IMR-90 (cell line): ENCODE data around the gene ZNF268. TPM values are rescaled to one million over a fixed set of nuclear protein-coding genes. Genes with fewer than 3 reads are reported as not detected.

ENCODE experiments used
- ATAC-seq: fragments of 200-7000 bp; cut with Tn5 transposase; 2 replicates; pipeline ENCODE4 v1.9.1; 2020; ENCODE audit warnings: low read depth, mild to moderate bottlenecking, moderate library complexity
- BruUV-seq: library from RNA; stranded (reverse); fragments of 400-500 nt; replicated peaks from 2 replicates; lab custom pipeline; 2021; lab: Mats Ljungman, UMichigan
- CTCF ChIA-PET: fragments of 300-600 bp; formaldehyde crosslinking; extraction: SDS; loops from one replicate; lab custom pipeline; 2021; ENCODE audit warnings: antibody characterized with exemption; lab: Yijun Ruan, JAX
- POLR2A ChIA-PET: fragments of 300-600 bp; sonication (Branson Sonifier 250); formaldehyde crosslinking; loops from one replicate; lab custom pipeline; 2022; ENCODE audit warnings: antibody characterized with exemption; ENCODE audit not compliant: unreplicated experiment; lab: Charles Lee
- DNase-seq: peaks from one replicate; pipeline ENCODE4 v3.0.0; 2013
- H2AFZ ChIP-seq: replicated peaks from 2 replicates; pipeline ENCODE3; 2013; ENCODE audit warnings: low read length, mild to moderate bottlenecking; ENCODE audit not compliant: poor library complexity
- H2AK5ac ChIP-seq: 2 replicates; pipeline ENCODE4 v1.6.1; 2013; ENCODE audit warnings: low read depth, low read length, inconsistent platforms
- H2AK9ac ChIP-seq: replicated peaks from 2 replicates; pipeline ENCODE3; 2013; ENCODE audit warnings: mild to moderate bottlenecking, low read depth, low read length, moderate library complexity; ENCODE audit not compliant: poor library complexity
- H2BK120ac ChIP-seq: 2 replicates; pipeline ENCODE4 v1.6.1; 2013; ENCODE audit warnings: low read depth, low read length, inconsistent platforms
- H2BK15ac ChIP-seq: 3 replicates; pipeline ENCODE4 v1.6.1; 2013; ENCODE audit warnings: low read depth, low read length, inconsistent platforms
- H2BK20ac ChIP-seq: 2 replicates; pipeline ENCODE4 v1.6.1; 2013; ENCODE audit warnings: low read depth, mild to moderate bottlenecking, inconsistent platforms, low read length, moderate library complexity
- H2BK5ac ChIP-seq: 2 replicates; pipeline ENCODE4 v1.6.1; 2013; ENCODE audit warnings: mild to moderate bottlenecking, low read depth, low read length, inconsistent platforms; ENCODE audit not compliant: poor library complexity, severe bottlenecking
- H3K14ac ChIP-seq: replicated peaks from 2 replicates; pipeline ENCODE4 v1.6.1; 2013; ENCODE audit warnings: low read depth, low read length, inconsistent platforms
- H3K18ac ChIP-seq: 2 replicates; pipeline ENCODE4 v1.6.1; 2013; ENCODE audit warnings: low read depth, low read length, control low read depth
- H3K23ac ChIP-seq: 2 replicates; pipeline ENCODE4 v1.6.1; 2013; ENCODE audit warnings: low read depth, low read length, inconsistent platforms
- H3K27ac ChIP-seq: 2 replicates; pipeline ENCODE4 v1.5.1; 2013; ENCODE audit warnings: mild to moderate bottlenecking, control low read depth, low read length; ENCODE audit not compliant: insufficient read depth
- H3K27me3 ChIP-seq: 2 replicates; pipeline ENCODE4 v1.6.1; 2013; ENCODE audit warnings: low read length; ENCODE audit not compliant: control insufficient read depth, insufficient read depth
- H3K36me3 ChIP-seq: 2 replicates; pipeline ENCODE4 v1.6.1; 2013; ENCODE audit warnings: low read length, mixed read lengths; ENCODE audit not compliant: control insufficient read depth, insufficient read depth
- H3K4ac ChIP-seq: 2 replicates; pipeline ENCODE4 v1.6.1; 2013; ENCODE audit warnings: low read depth, low read length, inconsistent platforms
- H3K4me1 ChIP-seq: 2 replicates; pipeline ENCODE4 v1.6.1; 2013; ENCODE audit warnings: low read length, mixed read lengths; ENCODE audit not compliant: control insufficient read depth, insufficient read depth
- H3K4me2 ChIP-seq: 2 replicates; pipeline ENCODE4 v1.6.1; 2013; ENCODE audit warnings: low read depth, mild to moderate bottlenecking, control low read depth, low read length, moderate library complexity
- H3K4me3 ChIP-seq: 2 replicates; pipeline ENCODE4 v1.5.1; 2013; ENCODE audit warnings: low read depth, mild to moderate bottlenecking, control low read depth, low read length, moderate library complexity; ENCODE audit not compliant: insufficient read depth
- H3K56ac ChIP-seq: 2 replicates; pipeline ENCODE4 v1.6.1; 2013; ENCODE audit warnings: low read length, inconsistent platforms; ENCODE audit not compliant: insufficient read depth; ENCODE audit errors: extremely low read depth
- H3K79me1 ChIP-seq, 2 experiments: 2 replicates each; pipeline ENCODE4 v1.6.1; 2013; ENCODE audit warnings: low read length in 2 of 2, inconsistent platforms in 1 of 2, low read depth in 1 of 2
- H3K9ac ChIP-seq: 2 replicates; pipeline ENCODE4 v1.6.1; 2013; ENCODE audit warnings: low read depth, low read length, control low read depth
- H3K9me1 ChIP-seq: 2 replicates; pipeline ENCODE4 v1.6.1; 2013; ENCODE audit warnings: low read length, inconsistent platforms; ENCODE audit not compliant: insufficient read depth
- H3K9me3 ChIP-seq: 2 replicates; pipeline ENCODE4 v1.6.1; 2013; ENCODE audit warnings: low read length; ENCODE audit not compliant: control insufficient read depth, insufficient read depth
- H4K20me1 ChIP-seq: 2 replicates; pipeline ENCODE4 v1.6.1; 2013; ENCODE audit warnings: low read length, inconsistent platforms; ENCODE audit not compliant: insufficient read depth
- H4K5ac ChIP-seq: 2 replicates; pipeline ENCODE4 v1.6.1; 2013; ENCODE audit warnings: mild to moderate bottlenecking, low read depth, low read length, control low read depth
- H4K8ac ChIP-seq, 2 experiments: 2 replicates each; pipeline ENCODE4 v1.6.1; 2013; ENCODE audit warnings: low read depth in 2 of 2, low read length in 2 of 2, control low read depth in 1 of 2, inconsistent platforms in 1 of 2
- H4K91ac ChIP-seq: 2 replicates; pipeline ENCODE4 v1.6.1; 2013; ENCODE audit warnings: low read depth, low read length, inconsistent platforms; ENCODE audit not compliant: insufficient read depth
- CEBPB ChIP-seq: IDR thresholded peaks from 2 replicates; pipeline ENCODE4 v1.6.1; 2012; ENCODE audit warnings: low read depth, low read length, improper control_type of control experiment
- CHD1 ChIP-seq: IDR thresholded peaks from 2 replicates; pipeline ENCODE4 v1.6.1; 2012; ENCODE audit warnings: low read depth, low read length, improper control_type of control experiment
- CTCF ChIP-seq: conservative IDR thresholded peaks from 2 replicates; pipeline ENCODE4 v1.5.1; 2012; ENCODE audit warnings: mild to moderate bottlenecking, low read depth, low read length, improper control_type of control experiment
- ELK1 ChIP-seq: fragments of 150-350 bp; IDR thresholded peaks from 2 replicates; pipeline ENCODE4 v1.6.1; 2016; ENCODE audit warnings: low read depth, mild to moderate bottlenecking, low read length, moderate library complexity, borderline replicate concordance
- FOS ChIP-seq: fragments of 150-350 bp; IDR thresholded peaks from 2 replicates; pipeline ENCODE4 v1.6.1; 2016; ENCODE audit warnings: low read depth, low read length
- MAFK ChIP-seq: IDR thresholded peaks from 2 replicates; pipeline ENCODE4 v1.6.1; 2012; ENCODE audit warnings: low read depth, low read length, improper control_type of control experiment
- MAZ ChIP-seq: IDR thresholded peaks from 2 replicates; pipeline ENCODE4 v1.6.1; 2012; ENCODE audit warnings: low read depth, mild to moderate bottlenecking, low read length, improper control_type of control experiment, moderate library complexity, borderline replicate concordance
- NFE2L2 ChIP-seq: fragments of 150-350 bp; IDR thresholded peaks from 2 replicates; pipeline ENCODE4 v1.6.1; 2016; ENCODE audit warnings: low read depth, mild to moderate bottlenecking, low read length
- RAD21 ChIP-seq: IDR thresholded peaks from 2 replicates; pipeline ENCODE4 v1.6.1; 2012; ENCODE audit warnings: low read length, improper control_type of control experiment
- RCOR1 ChIP-seq: IDR thresholded peaks from 2 replicates; pipeline ENCODE4 v1.6.1; 2012; ENCODE audit warnings: mild to moderate bottlenecking, low read length, improper control_type of control experiment; ENCODE audit not compliant: insufficient replicate concordance
- RFX5 ChIP-seq: IDR thresholded peaks from 2 replicates; pipeline ENCODE4 v1.8.0; 2012; ENCODE audit warnings: low read depth, mild to moderate bottlenecking, low read length, moderate library complexity
- USF2 ChIP-seq: fragments of 150-350 bp; IDR thresholded peaks from 2 replicates; pipeline ENCODE4 v1.6.1; 2017; ENCODE audit warnings: mild to moderate bottlenecking, antibody characterized with exemption, low read length, low read depth
- WGBS, 2 experiments: methylation state at CpG; one replicate each; pipeline versions ENCODE4 v1.1.5 to v1.1.7; 2013; ENCODE audit warnings: missing lambda C conversion rate in 2 of 2; ENCODE audit not compliant: insufficient read length in 1 of 2; ENCODE audit errors: extremely low coverage in 2 of 2; 5-methylcytosine and 5-hydroxymethylcytosine counted together
- dilution Hi-C: fragments of 300-500 bp; cut with HindIII; formaldehyde crosslinking; loops from one replicate; pipeline ENCODE4 v1.14.3; 2018; ENCODE audit warnings: low sequenced_read_pairs; ENCODE audit not compliant: unreplicated experiment
- in situ Hi-C: fragments of 300-500 bp; cut with MboI; formaldehyde crosslinking; loops from 3 replicates; pipeline ENCODE4 v1.14.3; 2019; ENCODE audit warnings: low sequenced_read_pairs, inconsistent platforms, mixed read lengths
- intact Hi-C: fragments of 100-400 bp; cut with micrococcal nuclease; formaldehyde crosslinking; loops from 2 replicates; pipeline ENCODE4 v1.10.0; 2022
- polyA plus RNA-seq, 3 experiments: library from polyadenylated mRNA; depleted of rRNA; stranded (reverse); fragments of >200 nt; gene quantifications; 2 replicates each; pipeline ENCODE4 v1.2.3, GENCODE V29; 2012; ENCODE audit warnings: low replicate concordance in 1 of 3
- total RNA-seq: library from RNA; depleted of rRNA; stranded (reverse); fragments of >200 nt; gene quantifications from 2 replicates; pipeline ENCODE4 v1.2.3, GENCODE V29; 2012

ZNF268 gene
- total and polyA plus RNA-seq, 2 of the 4 experiments (the other 2 are of a cell fraction): 6.7 to 54.5 TPM

GRCh38 chr12:133256321-133256720 is 75.0 kb downstream of the ZNF268 start:
- Histone ChIP-seq H2BK20ac (no peak overlapping the region), H2AK9ac (no peak overlapping the region), H4K5ac (no peak overlapping the region), H4K20me1 (no peaks in the 10 kb centered on the region), H3K27me3 (no peaks in the 10 kb centered on the region), H3K56ac (no peak overlapping the region), H3K18ac (no peak overlapping the region), H2BK5ac (no peak overlapping the region), H3K36me3 (no peaks in the 10 kb centered on the region), H3K27ac (no peak overlapping the region), H2AFZ (no peak overlapping the region), H3K4me1 (no peaks in the 10 kb centered on the region), H3K79me1 (no peaks in the 10 kb centered on the region), H3K9me3 (peaks cover 5% of the 10 kb centered on the region; the same call in 1 of the 2 replicates), H2AK5ac (no peak overlapping the region), H3K23ac (no peak overlapping the region), H3K4me3 (no peak overlapping the region), H3K9ac (no peak overlapping the region), H3K4ac (no peak overlapping the region), H3K4me2 (no peak overlapping the region), H4K8ac (no peak overlapping the region), H2BK15ac (no peak overlapping the region), H3K9me1 (no peaks in the 10 kb centered on the region), H3K14ac (no peak overlapping the region), H2BK120ac (no peak overlapping the region), H4K91ac (no peak overlapping the region)
- WGBS, 2 experiments: no CpG with 5 or more reads among the region's 1 CpG
- DNase-seq (no peak), ATAC-seq (no peak)
- TF ChIP-seq CHD1: no peak
- TF ChIP-seq CEBPB: no peak
- TF ChIP-seq RFX5: no peak
- no peak for TF ChIP-seq NFE2L2
- no peak for TF ChIP-seq MAZ
- TF ChIP-seq MAFK: no peak
- no peak for TF ChIP-seq USF2
- TF ChIP-seq ELK1: no peak
- TF ChIP-seq RCOR1: no peak
- TF ChIP-seq CTCF: no peak
- TF ChIP-seq FOS: no peak
- TF ChIP-seq RAD21: no peak
- BruUV-seq: no TSS peak
- ChIA-PET POLR2A (no interaction called here), CTCF (no interaction called here)
- intact Hi-C loops: no loop called here
- dilution Hi-C loops: no loop called here
- in situ Hi-C loops: no loop called here
